HCT116 (cell line): Measurements from ENCODE around the gene NRAP. TPM values are rescaled to one million over a fixed set of nuclear protein-coding genes. Genes with fewer than 3 reads are reported as not detected.
A peak's percentile ranks its signal among the peaks of the same experiment; 100 is the strongest.

Source experiments
- ATAC-seq: fragments of 200-7000 bp; cut with Tn5 transposase; 2 replicates; pipeline ENCODE4 v1.9.1; 2020; ENCODE audit warnings: mild to moderate bottlenecking, moderate library complexity
- BruUV-seq: library from RNA; stranded (reverse); fragments of 400-500 nt; replicated peaks from 2 replicates; lab custom pipeline; 2021; lab: Mats Ljungman, UMichigan
- CTCF ChIA-PET: fragments of 300-600 bp; sonication (Branson Sonifier 250); formaldehyde crosslinking; loops from one replicate; lab custom pipeline; 2021; ENCODE audit warnings: antibody characterized with exemption; lab: Charles Lee
- POLR2A ChIA-PET: fragments of 300-600, 350-600 bp; sonication (Branson Sonifier 250); formaldehyde crosslinking; loops from one replicate; lab custom pipeline; 2021; ENCODE audit warnings: antibody characterized with exemption; lab: Charles Lee
- RAD21 ChIA-PET, 2 experiments: fragments of 300-600 bp; sonication (Branson Sonifier 250); formaldehyde crosslinking; loops; one replicate each; lab custom pipeline; 2023; ENCODE audit warnings: low total read pairs in 2 of 2; ENCODE audit not compliant: uncharacterized antibody in 2 of 2, unreplicated experiment in 2 of 2, low non-redundant PET in 1 of 2; lab: Charles Lee
- DNase-seq: peaks from one replicate; pipeline ENCODE4 v3.0.0-alpha.2; 2010; ENCODE audit warnings: low read depth, low spot score
- H2AFZ ChIP-seq: fragments of 200-600 bp; shearing (Covaris generic), sonication (generic); 2 replicates; pipeline ENCODE4 v1.6.1; 2017; ENCODE audit warnings: low read depth, mixed run types, mixed read lengths, antibody characterized with exemption, low read length; ENCODE audit not compliant: poor library complexity, severe bottlenecking
- H3K27ac ChIP-seq: 2 replicates; pipeline ENCODE4 v1.5.1; 2012; ENCODE audit warnings: low read depth, low read length
- H3K27me3 ChIP-seq: fragments of 200-600 bp; sonication (generic); 2 replicates; pipeline ENCODE4 v1.6.1; 2016; ENCODE audit warnings: mixed run types, low read length, mixed read lengths; ENCODE audit not compliant: insufficient read depth
- H3K36me3 ChIP-seq, 2 experiments: fragments of 200-500 bp in 1 of 2; fragments of 200-600 bp in 1 of 2; sonication (Bioruptor generic) in 1 of 2; sonication (generic) in 1 of 2; 2 replicates each; pipeline versions ENCODE4 v1.5.1 to v1.6.1; 2014 to 2016; ENCODE audit warnings: low read length in 2 of 2, inconsistent platforms in 1 of 2, mixed read lengths in 1 of 2, mixed run types in 1 of 2; ENCODE audit not compliant: insufficient read depth in 2 of 2, control insufficient read depth in 1 of 2
- H3K4me1 ChIP-seq, 2 experiments: fragments of 200-600 bp in 1 of 2; sonication (generic) in 1 of 2; 2 replicates each; pipeline versions ENCODE4 v1.5.1 to v1.6.1; 2012 to 2017; ENCODE audit warnings: low read length in 2 of 2, inconsistent platforms in 1 of 2, mild to moderate bottlenecking in 1 of 2, mixed read lengths in 1 of 2, mixed run types in 1 of 2, moderate library complexity in 1 of 2; ENCODE audit not compliant: insufficient read depth in 2 of 2, control insufficient read depth in 1 of 2
- H3K4me2 ChIP-seq: fragments of 200-600 bp; sonication (generic); 2 replicates; pipeline ENCODE4 v1.6.1; 2017; ENCODE audit warnings: mixed run types, low read length, mixed read lengths
- H3K4me3 ChIP-seq, 2 experiments: fragments of 200-600 bp in 1 of 2; sonication (generic) in 1 of 2; replicated peaks in 1 of 2; 2 replicates each; pipeline ENCODE4 v1.5.1; 2011 to 2016; ENCODE audit warnings: low read length in 2 of 2, control low read depth in 1 of 2, low read depth in 1 of 2, mild to moderate bottlenecking in 1 of 2, mixed read lengths in 1 of 2, mixed run types in 1 of 2
- H3K79me2 ChIP-seq: fragments of 200-600 bp; sonication (generic); 2 replicates; pipeline ENCODE4 v1.6.1; 2017; ENCODE audit warnings: mild to moderate bottlenecking, mixed run types, low read length, moderate library complexity, mixed read lengths; ENCODE audit not compliant: insufficient read depth
- H3K9ac ChIP-seq: fragments of 200-600 bp; sonication (generic); 2 replicates; pipeline ENCODE4 v1.6.1; 2016; ENCODE audit warnings: low read length, mixed read lengths
- H3K9me2 ChIP-seq: fragments of 200-600 bp; sonication (generic), shearing (Covaris generic); 2 replicates; pipeline ENCODE4 v1.6.1; 2017; ENCODE audit warnings: mixed run types, mild to moderate bottlenecking, moderate library complexity; ENCODE audit not compliant: insufficient read depth
- H3K9me3 ChIP-seq, 2 experiments: fragments of 200-500 bp in 1 of 2; fragments of 200-600 bp in 1 of 2; sonication (Bioruptor generic) in 1 of 2; sonication (generic) in 1 of 2; 2 replicates each; pipeline ENCODE4 v1.6.1; 2014 to 2017; ENCODE audit warnings: low read length in 2 of 2, mixed read lengths in 2 of 2, inconsistent platforms in 1 of 2, low read depth in 1 of 2, mild to moderate bottlenecking in 1 of 2, mixed run types in 1 of 2, moderate library complexity in 1 of 2; ENCODE audit not compliant: control insufficient read depth in 1 of 2, insufficient read depth in 1 of 2
- H4K20me1 ChIP-seq: fragments of 200-600 bp; sonication (generic), shearing (Covaris generic); 2 replicates; pipeline ENCODE4 v1.6.1; 2017; ENCODE audit warnings: mixed run types, mild to moderate bottlenecking, moderate library complexity; ENCODE audit not compliant: insufficient read depth
- CBX3 ChIP-seq: IDR thresholded peaks from 2 replicates; pipeline ENCODE4 v1.6.1; 2012; ENCODE audit warnings: low read depth
- CEBPB ChIP-seq: IDR thresholded peaks from 2 replicates; pipeline ENCODE4 v1.6.1; 2012; ENCODE audit warnings: low read depth
- EGR1 ChIP-seq: IDR thresholded peaks from 2 replicates; pipeline ENCODE4 v1.6.1; 2012; ENCODE audit warnings: low read depth
- EZH2 ChIP-seq: fragments of 200-600 bp; sonication (generic); IDR thresholded peaks from 2 replicates; pipeline ENCODE4 v1.6.1; 2017; ENCODE audit warnings: antibody characterized with exemption, mixed run types
- FOSL1 ChIP-seq: IDR thresholded peaks from 2 replicates; pipeline ENCODE4 v1.6.1; 2012; ENCODE audit warnings: low read depth
- JUND ChIP-seq: IDR thresholded peaks from 2 replicates; pipeline ENCODE4 v1.6.1; 2012
- SP1 ChIP-seq: IDR thresholded peaks from 2 replicates; pipeline ENCODE4 v1.6.1; 2012; ENCODE audit warnings: low read depth
- SRF ChIP-seq: IDR thresholded peaks from 2 replicates; pipeline ENCODE4 v1.6.1; 2012; ENCODE audit warnings: low read depth
- TCF7L2 ChIP-seq: IDR thresholded peaks from 2 replicates; pipeline ENCODE4 v1.7.0; 2011; ENCODE audit warnings: borderline replicate concordance, inconsistent platforms; ENCODE audit not compliant: insufficient read depth, insufficient read length; ENCODE audit errors: extremely low read depth
- ZNF274 ChIP-seq: fragments of 200-500 bp; sonication (Bioruptor generic); IDR thresholded peaks from 2 replicates; pipeline ENCODE4 v1.6.1; 2014; ENCODE audit warnings: mild to moderate bottlenecking, low read depth, low read length, inconsistent platforms
- intact Hi-C: fragments of 100-400 bp; cut with micrococcal nuclease; formaldehyde crosslinking; loops from 2 replicates; pipeline ENCODE4 v1.10.0; 2022
- total RNA-seq: library from RNA; stranded (reverse); gene quantifications from one replicate; pipeline ENCODE4 v1.2.1, GENCODE V29; 2021; ENCODE audit not compliant: unreplicated experiment
- TF ChIP-seq, protein P1 (sequence below), 3 experiments: fragments of 200-600 bp in 1 of 3; sonication (generic) in 1 of 3; IDR thresholded peaks in 2 of 3; conservative IDR thresholded peaks in 1 of 3; 2 replicates each; pipeline ENCODE4 v1.5.1; 2012 to 2017; ENCODE audit warnings: low read depth in 2 of 3, low read length in 2 of 3, antibody characterized with exemption in 1 of 3, borderline replicate concordance in 1 of 3, control low read depth in 1 of 3, mild to moderate bottlenecking in 1 of 3, mixed read lengths in 1 of 3, mixed run types in 1 of 3, moderate library complexity in 1 of 3; ENCODE audit not compliant: insufficient read depth in 1 of 3
- TF ChIP-seq, protein P2 (sequence below): IDR thresholded peaks from 2 replicates; pipeline ENCODE4 v1.6.1; 2012
- TF ChIP-seq, protein P3 (sequence below): IDR thresholded peaks from 2 replicates; pipeline ENCODE4 v1.6.1; 2012
- TF ChIP-seq, protein P4 (sequence below): IDR thresholded peaks from 2 replicates; pipeline ENCODE4 v1.6.1; 2011; ENCODE audit warnings: mild to moderate bottlenecking, low read length, moderate library complexity; ENCODE audit not compliant: insufficient replicate concordance; ENCODE audit errors: extremely low read depth

NRAP gene
- total RNA-seq, 1 experiment from 2014 or later = not detected

- H3K4me3 ChIP-seq = no peak overlapping the region
- H2AFZ ChIP-seq = no peak overlapping the region
- H3K79me2 ChIP-seq = peaks cover 74% of the 10 kb centered on the region
- peaks cover 5 to 10% of the 10 kb centered on the region in 2 experiments; a peak in 3 of 4 replicates for H3K36me3 ChIP-seq
- no peak overlapping the region for H3K4me2 ChIP-seq
- CTCF ChIA-PET = no interaction called here
- H3K9ac ChIP-seq = no peak overlapping the region
- DNase-seq (no peak), ATAC-seq (no peak)
- H4K20me1 ChIP-seq = no peaks in the 10 kb centered on the region
- intact Hi-C loops = no loop called here
- no peak overlapping the region for H3K27ac ChIP-seq
- BruUV-seq = no TSS peak
- H3K27me3 ChIP-seq = no peaks in the 10 kb centered on the region
- peak; percentile 71; the same call in 1 of the 2 replicates for TF ChIP-seq CBX3
- TF ChIP-seq, protein P1, sequence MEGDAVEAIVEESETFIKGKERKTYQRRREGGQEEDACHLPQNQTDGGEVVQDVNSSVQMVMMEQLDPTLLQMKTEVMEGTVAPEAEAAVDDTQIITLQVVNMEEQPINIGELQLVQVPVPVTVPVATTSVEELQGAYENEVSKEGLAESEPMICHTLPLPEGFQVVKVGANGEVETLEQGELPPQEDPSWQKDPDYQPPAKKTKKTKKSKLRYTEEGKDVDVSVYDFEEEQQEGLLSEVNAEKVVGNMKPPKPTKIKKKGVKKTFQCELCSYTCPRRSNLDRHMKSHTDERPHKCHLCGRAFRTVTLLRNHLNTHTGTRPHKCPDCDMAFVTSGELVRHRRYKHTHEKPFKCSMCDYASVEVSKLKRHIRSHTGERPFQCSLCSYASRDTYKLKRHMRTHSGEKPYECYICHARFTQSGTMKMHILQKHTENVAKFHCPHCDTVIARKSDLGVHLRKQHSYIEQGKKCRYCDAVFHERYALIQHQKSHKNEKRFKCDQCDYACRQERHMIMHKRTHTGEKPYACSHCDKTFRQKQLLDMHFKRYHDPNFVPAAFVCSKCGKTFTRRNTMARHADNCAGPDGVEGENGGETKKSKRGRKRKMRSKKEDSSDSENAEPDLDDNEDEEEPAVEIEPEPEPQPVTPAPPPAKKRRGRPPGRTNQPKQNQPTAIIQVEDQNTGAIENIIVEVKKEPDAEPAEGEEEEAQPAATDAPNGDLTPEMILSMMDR (IDR thresholded peaks at IDR 0.05 in 2 of 3, conservative IDR thresholded peaks at IDR 0.05 in 1 of 3; ENCODE audit: borderline replicate concordance in 1 of 3, insufficient read depth in 1 of 3, low read depth in 2 of 3, low read length in 2 of 3) = no peak
- TF ChIP-seq, all 23 proteins: peak for 1
- POLR2A ChIA-PET = no interaction called here
- H3K9me2 ChIP-seq = no peaks in the 10 kb centered on the region
- H3K9me3 ChIP-seq = peaks cover 5 to 11% of the 10 kb centered on the region in 2 experiments; a peak in 2 of 4 replicates
- RAD21 ChIA-PET = no interaction called here
- H3K4me1 ChIP-seq = no peaks in the 10 kb centered on the region
Measured at GRCh38 chr10:113693348-113693747, 29.5 kb upstream of the NRAP start.

GRCh38 chr10:113692271-113692670 is 28.4 kb upstream of the NRAP start:
- H3K79me2 ChIP-seq = peaks cover 81% of the 10 kb centered on the region
- no TSS peak for BruUV-seq
- no peaks in the 10 kb centered on the region for H4K20me1 ChIP-seq
- CTCF ChIA-PET = no interaction called here
- POLR2A ChIA-PET = no interaction called here
- H2AFZ ChIP-seq = no peak overlapping the region
- H3K36me3 ChIP-seq = peaks cover 0 to 8% of the 10 kb centered on the region in 2 experiments; a peak in 2 of 4 replicates
- no peak overlapping the region for H3K27ac ChIP-seq
- H3K27me3 ChIP-seq = no peaks in the 10 kb centered on the region
- H3K9me2 ChIP-seq = no peaks in the 10 kb centered on the region
- H3K9ac ChIP-seq = no peak overlapping the region
- H3K4me1 ChIP-seq = no peaks in the 10 kb centered on the region
- ATAC-seq (no peak), DNase-seq (no peak)
- intact Hi-C loops = no loop called here
- no peak overlapping the region for H3K4me2 ChIP-seq
- no peak overlapping the region for H3K4me3 ChIP-seq
- H3K9me3 ChIP-seq = peaks cover 6 to 11% of the 10 kb centered on the region in 2 experiments; a peak in 3 of 4 replicates
- RAD21 ChIA-PET = no interaction called here
- TF ChIP-seq FOSL1 = no peak
- TF ChIP-seq, protein P2, sequence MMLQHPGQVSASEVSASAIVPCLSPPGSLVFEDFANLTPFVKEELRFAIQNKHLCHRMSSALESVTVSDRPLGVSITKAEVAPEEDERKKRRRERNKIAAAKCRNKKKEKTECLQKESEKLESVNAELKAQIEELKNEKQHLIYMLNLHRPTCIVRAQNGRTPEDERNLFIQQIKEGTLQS = no peak
- no peak for TF ChIP-seq CEBPB
- no peak for TF ChIP-seq EGR1
- TF ChIP-seq SRF = no peak
- TF ChIP-seq, protein P3, sequence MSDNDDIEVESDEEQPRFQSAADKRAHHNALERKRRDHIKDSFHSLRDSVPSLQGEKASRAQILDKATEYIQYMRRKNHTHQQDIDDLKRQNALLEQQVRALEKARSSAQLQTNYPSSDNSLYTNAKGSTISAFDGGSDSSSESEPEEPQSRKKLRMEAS = no peak
- TF ChIP-seq, protein P4, sequence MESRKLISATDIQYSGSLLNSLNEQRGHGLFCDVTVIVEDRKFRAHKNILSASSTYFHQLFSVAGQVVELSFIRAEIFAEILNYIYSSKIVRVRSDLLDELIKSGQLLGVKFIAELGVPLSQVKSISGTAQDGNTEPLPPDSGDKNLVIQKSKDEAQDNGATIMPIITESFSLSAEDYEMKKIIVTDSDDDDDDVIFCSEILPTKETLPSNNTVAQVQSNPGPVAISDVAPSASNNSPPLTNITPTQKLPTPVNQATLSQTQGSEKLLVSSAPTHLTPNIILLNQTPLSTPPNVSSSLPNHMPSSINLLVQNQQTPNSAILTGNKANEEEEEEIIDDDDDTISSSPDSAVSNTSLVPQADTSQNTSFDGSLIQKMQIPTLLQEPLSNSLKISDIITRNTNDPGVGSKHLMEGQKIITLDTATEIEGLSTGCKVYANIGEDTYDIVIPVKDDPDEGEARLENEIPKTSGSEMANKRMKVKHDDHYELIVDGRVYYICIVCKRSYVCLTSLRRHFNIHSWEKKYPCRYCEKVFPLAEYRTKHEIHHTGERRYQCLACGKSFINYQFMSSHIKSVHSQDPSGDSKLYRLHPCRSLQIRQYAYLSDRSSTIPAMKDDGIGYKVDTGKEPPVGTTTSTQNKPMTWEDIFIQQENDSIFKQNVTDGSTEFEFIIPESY = no peak
- TF ChIP-seq ZNF274 = no peak
- TF ChIP-seq SP1 = no peak
- TF ChIP-seq JUND = no peak
- no peak for TF ChIP-seq CBX3
- no peak for TF ChIP-seq EZH2
- no peak for TF ChIP-seq TCF7L2
